ENCODE data around the gene WDR5B. TPM values are rescaled to one million over a fixed set of nuclear protein-coding genes. Genes with fewer than 3 reads are reported as not detected.
"Not testable (repeated sequence)": the region's sequence is repeated elsewhere in the genome, so short reads cannot be mapped to it uniquely, and the experiment has no call there.

Gene WDR5B
- polyA plus RNA-seq, 4 donors, result 8.9 to 12.0 (median 11.3) TPM

DNA sequence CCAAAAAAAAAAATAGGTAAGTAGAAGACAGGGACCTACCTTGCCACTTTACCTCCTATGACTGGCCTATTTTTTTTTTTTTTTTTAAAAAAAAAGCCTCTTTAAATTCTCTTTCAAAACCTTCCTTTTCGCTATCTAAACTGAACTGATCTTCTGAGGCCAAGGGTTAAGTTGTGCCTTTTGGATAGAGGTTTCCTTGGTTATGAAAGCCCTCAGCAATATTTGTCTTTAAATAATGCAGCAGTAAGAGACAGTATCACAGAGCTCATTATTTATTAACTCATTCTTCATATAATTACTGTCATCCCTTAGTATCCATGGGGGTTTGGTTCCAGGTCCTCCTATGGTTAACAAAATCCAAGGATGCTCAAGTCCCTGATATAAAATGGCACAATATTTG lies 41.8 kb downstream of the WDR5B start:
- no peak for DNase-seq (ENCODE audit: low read depth in 4 of 4, low spot score in 3 of 4)

- DNase-seq (ENCODE audit: low read depth in 4 of 4, low spot score in 3 of 4), result no peak
These were observed 49.5 kb downstream of the WDR5B start for GRCh38 chr3:122366379-122366749.

GRCh38 chr3:122365582-122366378 lies 50.1 kb downstream of the WDR5B start:
- DNase-seq (ENCODE audit: low read depth in 4 of 4, low spot score in 3 of 4), result not testable (repeated sequence)

DNA sequence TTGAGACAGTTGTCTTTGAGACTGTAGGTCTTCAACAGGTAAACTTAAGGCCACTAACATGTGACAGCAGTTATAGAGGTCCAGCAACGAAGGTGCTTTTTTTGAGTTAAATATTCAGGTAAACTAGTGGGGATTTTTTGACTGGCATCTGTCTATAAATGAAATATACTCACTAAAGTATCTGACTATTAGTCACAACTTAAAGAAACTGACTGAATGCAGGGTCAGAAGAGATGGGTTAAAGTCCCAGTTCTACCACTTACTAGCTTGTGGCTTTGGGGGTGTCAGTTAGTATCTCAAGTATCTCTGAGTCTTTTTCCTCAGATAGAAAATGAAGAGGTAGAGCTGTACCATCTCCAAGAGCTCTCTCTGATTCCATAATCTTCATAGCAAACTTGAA lies 50.8 kb downstream of the WDR5B start:
- no peak for DNase-seq (ENCODE audit: low read depth in 4 of 4, low spot score in 3 of 4)

- no peak for DNase-seq (ENCODE audit: low read depth in 4 of 4, low spot score in 3 of 4)
These were observed 51.4 kb downstream of the WDR5B start for GRCh38 chr3:122364490-122364889.

Other genes with a start within 250 kb of the WDR5B start
- gene CASR, start 232.4 kb downstream of the WDR5B start, polyA plus RNA-seq (ENCODE audit: insufficient read length in 4 of 4), result 10 to 100 TPM; 21.9 to 29.6 (median 27.3) TPM
- gene CSTA, start 90.8 kb downstream of the WDR5B start, polyA plus RNA-seq (ENCODE audit: insufficient read length in 4 of 4), result under 1 TPM; 0.56 to 0.91 (median 0.66) TPM
- 10 to 100 TPM; 49.3 to 70.0 (median 65.3) TPM for gene MIX23, start 32.8 kb downstream of the WDR5B start, polyA plus RNA-seq (ENCODE audit: insufficient read length in 4 of 4)
- gene FAM162A, start 31.9 kb downstream of the WDR5B start, polyA plus RNA-seq (ENCODE audit: insufficient read length in 4 of 4), result 10 to 100 TPM; 74.5 to 78.5 (median 75.6) TPM
- gene KPNA1, start 98.9 kb upstream of the WDR5B start, polyA plus RNA-seq (ENCODE audit: insufficient read length in 4 of 4), result 10 to 100 TPM; 39.9 to 57.8 (median 52.4) TPM
- gene PARP9, start 148.2 kb upstream of the WDR5B start, polyA plus RNA-seq (ENCODE audit: insufficient read length in 4 of 4), result 10 to 100 TPM; 12.6 to 18.6 (median 17.6) TPM
- 10 to 100 TPM; 11.1 to 16.9 (median 15.1) TPM for gene DTX3L, start 148.3 kb upstream of the WDR5B start, polyA plus RNA-seq (ENCODE audit: insufficient read length in 4 of 4)
- gene PARP15, start 161.6 kb upstream of the WDR5B start, polyA plus RNA-seq (ENCODE audit: insufficient read length in 4 of 4), result under 1 TPM; 0.21 to 0.36 (median 0.28) TPM

Data from right renal pelvis (tissue), 4 donors.